ENCODE results near the gene ZSCAN21. TPM values are rescaled to one million over a fixed set of nuclear protein-coding genes. Genes with fewer than 3 reads are reported as not detected.

The ZSCAN21 gene
- total RNA-seq, 1 experiment from 2014 or later = 7.3 TPM

DNA sequence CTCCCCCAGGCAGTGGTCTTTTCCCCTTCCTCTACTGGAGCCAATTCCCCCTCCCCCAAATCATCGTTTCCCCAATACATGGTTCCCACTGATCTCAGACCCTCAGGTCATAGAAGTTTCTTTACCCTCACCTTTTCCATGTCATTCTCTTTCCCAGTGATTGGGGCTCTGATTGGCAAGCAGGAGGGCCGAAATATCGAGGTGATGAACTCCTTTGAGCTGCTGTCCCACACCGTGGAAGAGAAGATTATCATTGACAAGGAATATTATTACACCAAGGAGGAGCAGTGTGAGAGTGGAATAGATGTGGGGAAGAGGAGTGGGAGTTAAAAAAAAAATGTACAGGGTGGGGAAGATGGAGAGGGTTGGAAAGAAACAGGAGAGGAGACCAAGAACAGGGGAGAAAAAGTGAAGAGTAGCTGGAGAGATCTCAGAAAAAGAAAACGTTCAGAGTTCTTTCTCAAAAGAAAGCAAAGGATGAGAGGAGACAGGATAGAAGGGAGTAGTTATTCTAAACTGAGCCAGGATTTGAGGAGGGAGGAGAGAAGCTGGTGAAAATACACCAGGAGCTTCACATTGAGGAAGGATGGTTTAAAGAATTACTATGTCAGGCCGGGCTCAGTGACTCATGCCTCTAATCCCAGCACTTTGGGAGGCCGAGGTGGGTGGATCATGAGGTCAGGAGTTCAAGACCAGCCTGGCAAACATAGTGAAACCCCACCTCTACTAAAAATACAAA, 40.1 kb downstream of the ZSCAN21 start:
- H3K79me2 ChIP-seq (ENCODE audit: low read length) = peaks cover 25% of the 10 kb centered on the region
- no peaks in the 10 kb centered on the region for H3K27me3 ChIP-seq (ENCODE audit: low read length)
- H3K9ac ChIP-seq (ENCODE audit: low read length) = peak overlapping the region; percentile 94
- TF ChIP-seq, protein P1, sequence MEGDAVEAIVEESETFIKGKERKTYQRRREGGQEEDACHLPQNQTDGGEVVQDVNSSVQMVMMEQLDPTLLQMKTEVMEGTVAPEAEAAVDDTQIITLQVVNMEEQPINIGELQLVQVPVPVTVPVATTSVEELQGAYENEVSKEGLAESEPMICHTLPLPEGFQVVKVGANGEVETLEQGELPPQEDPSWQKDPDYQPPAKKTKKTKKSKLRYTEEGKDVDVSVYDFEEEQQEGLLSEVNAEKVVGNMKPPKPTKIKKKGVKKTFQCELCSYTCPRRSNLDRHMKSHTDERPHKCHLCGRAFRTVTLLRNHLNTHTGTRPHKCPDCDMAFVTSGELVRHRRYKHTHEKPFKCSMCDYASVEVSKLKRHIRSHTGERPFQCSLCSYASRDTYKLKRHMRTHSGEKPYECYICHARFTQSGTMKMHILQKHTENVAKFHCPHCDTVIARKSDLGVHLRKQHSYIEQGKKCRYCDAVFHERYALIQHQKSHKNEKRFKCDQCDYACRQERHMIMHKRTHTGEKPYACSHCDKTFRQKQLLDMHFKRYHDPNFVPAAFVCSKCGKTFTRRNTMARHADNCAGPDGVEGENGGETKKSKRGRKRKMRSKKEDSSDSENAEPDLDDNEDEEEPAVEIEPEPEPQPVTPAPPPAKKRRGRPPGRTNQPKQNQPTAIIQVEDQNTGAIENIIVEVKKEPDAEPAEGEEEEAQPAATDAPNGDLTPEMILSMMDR (conservative IDR thresholded peaks at IDR 0.05; ENCODE audit: low read depth, low read length) = no peak
- TF ChIP-seq EZH2 (IDR thresholded peaks at IDR 0.05; ENCODE audit: low read length, unreplicated experiment) = no peak
- no peak for TF ChIP-seq EZH2phosphoT487 (IDR thresholded peaks at IDR 0.05; ENCODE audit: borderline replicate concordance, low read length)
- H3K27ac ChIP-seq (ENCODE audit: low read length) = peak overlapping the region; percentile 59
- peaks cover 34% of the 10 kb centered on the region for H3K36me3 ChIP-seq (ENCODE audit: low read depth, low read length)
- CTCF ChIA-PET = no interaction called here
- H2AFZ ChIP-seq (ENCODE audit: low read length) = peak overlapping the region; percentile 95
- no peak for DNase-seq
- POLR2A ChIA-PET (ENCODE audit: unreplicated experiment) = no interaction called here
- peaks cover 29% of the 10 kb centered on the region for H3K4me1 ChIP-seq (ENCODE audit: insufficient read depth, low read length)
- H3K4me3 ChIP-seq (ENCODE audit: low read length) = peak overlapping the region; percentile 88
- H3K9me2 ChIP-seq (replicated peaks; ENCODE audit: low read length) = no peaks in the 10 kb centered on the region
- H4K20me1 ChIP-seq (ENCODE audit: low read length) = peaks cover 4% of the 10 kb centered on the region; the same call in 1 of the 2 replicates
- no TSS peak for BruUV-seq (replicated peaks)
- H3F3A ChIP-seq (ENCODE audit: low read length, unreplicated experiment) = no peaks in the 10 kb centered on the region
- no peaks in the 10 kb centered on the region for H3K9me3 ChIP-seq (ENCODE audit: low read length)
- ATAC-seq = no peak
- intact Hi-C loops (cut with micrococcal nuclease) = loop anchor here (1.0 kb wide), 1 partner anchor 11 kb away; no protein-coding TSS in a partner anchor
- H3K4me2 ChIP-seq (ENCODE audit: low read length) = peak overlapping the region; percentile 86

DNA sequence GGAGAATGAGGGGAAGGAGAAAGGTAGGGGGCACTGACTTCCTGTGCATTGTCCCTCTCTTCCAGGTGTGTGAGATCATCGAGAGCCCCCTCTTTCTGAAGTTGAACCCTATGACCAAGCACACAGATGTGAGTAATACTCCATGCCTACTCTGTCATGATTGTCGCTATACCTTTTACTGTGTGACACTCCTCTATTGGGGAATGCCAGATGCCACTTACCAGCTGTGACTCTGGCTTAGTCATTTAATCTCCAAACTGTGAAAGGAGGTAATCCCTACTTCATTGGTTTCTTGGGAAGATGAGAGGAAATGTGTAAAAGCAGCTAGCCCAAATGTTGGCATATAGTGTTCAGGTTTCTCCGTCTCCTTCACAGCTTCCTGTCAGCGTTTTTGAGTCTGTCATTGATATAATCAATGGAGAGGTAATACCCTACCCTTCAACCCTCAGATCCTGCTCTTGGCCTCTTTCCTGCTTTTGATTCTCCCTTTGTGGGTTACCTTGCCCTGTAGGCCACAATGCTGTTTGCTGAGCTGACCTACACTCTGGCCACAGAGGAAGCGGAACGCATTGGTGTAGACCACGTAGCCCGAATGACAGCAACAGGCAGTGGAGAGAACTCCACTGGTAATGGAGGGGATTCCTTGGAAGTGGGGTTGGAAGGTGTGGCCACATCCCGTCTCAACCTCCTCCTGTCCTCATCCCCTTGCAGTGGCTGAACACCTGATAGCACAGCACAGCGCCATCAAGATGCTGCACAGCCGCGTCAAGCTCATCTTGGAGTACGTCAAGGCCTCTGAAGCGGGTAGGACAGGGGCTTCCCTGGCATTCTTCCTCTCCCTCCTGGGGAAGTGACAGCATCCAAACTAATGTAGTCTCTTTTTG, 41.2 kb downstream of the ZSCAN21 start:
- H3K36me3 ChIP-seq (ENCODE audit: low read depth, low read length) = peaks cover 44% of the 10 kb centered on the region
- H3K4me2 ChIP-seq (ENCODE audit: low read length) = no peak overlapping the region
- no peak overlapping the region for H3K4me3 ChIP-seq (ENCODE audit: low read length)
- no peaks in the 10 kb centered on the region for H3K9me3 ChIP-seq (ENCODE audit: low read length)
- H3K9me2 ChIP-seq (replicated peaks; ENCODE audit: low read length) = no peaks in the 10 kb centered on the region
- intact Hi-C loops (cut with micrococcal nuclease) = no loop called here
- ATAC-seq (no peak), DNase-seq (peak; percentile 24)
- peaks cover 28% of the 10 kb centered on the region for H3K79me2 ChIP-seq (ENCODE audit: low read length)
- H3K9ac ChIP-seq (ENCODE audit: low read length) = no peak overlapping the region
- TF ChIP-seq EZH2phosphoT487 (IDR thresholded peaks at IDR 0.05; ENCODE audit: borderline replicate concordance, low read length) (no peak), EZH2 (IDR thresholded peaks at IDR 0.05; ENCODE audit: low read length, unreplicated experiment) (no peak)
- TF ChIP-seq, protein P1 (conservative IDR thresholded peaks at IDR 0.05; ENCODE audit: low read depth, low read length) = no peak
- peaks cover 29% of the 10 kb centered on the region for H3K4me1 ChIP-seq (ENCODE audit: insufficient read depth, low read length)
- ChIA-PET CTCF (no interaction called here), POLR2A (ENCODE audit: unreplicated experiment) (no interaction called here)
- no peak overlapping the region for H3K27ac ChIP-seq (ENCODE audit: low read length)
- H3K27me3 ChIP-seq (ENCODE audit: low read length) = no peaks in the 10 kb centered on the region
- BruUV-seq (replicated peaks) = TSS peak; percentile 55
- H2AFZ ChIP-seq (ENCODE audit: low read length) = no peak overlapping the region
- peaks cover 4% of the 10 kb centered on the region; the same call in 1 of the 2 replicates for H4K20me1 ChIP-seq (ENCODE audit: low read length)
- no peaks in the 10 kb centered on the region for H3F3A ChIP-seq (ENCODE audit: low read length, unreplicated experiment)
